Stomach (tissue), 4 donors: ENCODE data around the gene DCLK1.

ENCODE experiments used
- EP300 ChIP-seq: sonication (generic); formaldehyde crosslinking; IDR thresholded peaks from one replicate; pipeline ENCODE4 v1.6.1; 2017; ENCODE audit warnings: antibody characterized with exemption
- POLR2A ChIP-seq, 4 donors: fragments of 450-650 bp; IDR thresholded peaks; one replicate each; pipeline ENCODE4 v1.6.1; 2016; ENCODE audit warnings: antibody characterized with exemption in 4 of 4, control low read depth in 2 of 4, mild to moderate bottlenecking in 1 of 4, moderate library complexity in 1 of 4
- POLR2AphosphoS5 ChIP-seq, 3 donors: sonication (generic); formaldehyde crosslinking; IDR thresholded peaks; one replicate each; pipeline ENCODE4 v1.6.1; 2016; ENCODE audit warnings: antibody characterized with exemption in 3 of 3
- TF ChIP-seq, protein P1 (sequence below), 7 experiments: fragments of 450-650 bp in 4 of 7; fragments of 200-600 bp in 3 of 7; sonication (generic) in 3 of 7; IDR thresholded peaks; one replicate each; pipeline ENCODE4 v1.5.1; 2016 to 2019; ENCODE audit warnings: antibody characterized with exemption in 7 of 7, control low read depth in 2 of 7, mild to moderate bottlenecking in 1 of 7

GRCh38 chr13:36151591-36151990 lies 20.4 kb upstream of the DCLK1 start:
- TF ChIP-seq, protein P1, sequence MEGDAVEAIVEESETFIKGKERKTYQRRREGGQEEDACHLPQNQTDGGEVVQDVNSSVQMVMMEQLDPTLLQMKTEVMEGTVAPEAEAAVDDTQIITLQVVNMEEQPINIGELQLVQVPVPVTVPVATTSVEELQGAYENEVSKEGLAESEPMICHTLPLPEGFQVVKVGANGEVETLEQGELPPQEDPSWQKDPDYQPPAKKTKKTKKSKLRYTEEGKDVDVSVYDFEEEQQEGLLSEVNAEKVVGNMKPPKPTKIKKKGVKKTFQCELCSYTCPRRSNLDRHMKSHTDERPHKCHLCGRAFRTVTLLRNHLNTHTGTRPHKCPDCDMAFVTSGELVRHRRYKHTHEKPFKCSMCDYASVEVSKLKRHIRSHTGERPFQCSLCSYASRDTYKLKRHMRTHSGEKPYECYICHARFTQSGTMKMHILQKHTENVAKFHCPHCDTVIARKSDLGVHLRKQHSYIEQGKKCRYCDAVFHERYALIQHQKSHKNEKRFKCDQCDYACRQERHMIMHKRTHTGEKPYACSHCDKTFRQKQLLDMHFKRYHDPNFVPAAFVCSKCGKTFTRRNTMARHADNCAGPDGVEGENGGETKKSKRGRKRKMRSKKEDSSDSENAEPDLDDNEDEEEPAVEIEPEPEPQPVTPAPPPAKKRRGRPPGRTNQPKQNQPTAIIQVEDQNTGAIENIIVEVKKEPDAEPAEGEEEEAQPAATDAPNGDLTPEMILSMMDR (IDR thresholded peaks at IDR 0.05), result no peak
- TF ChIP-seq POLR2A (IDR thresholded peaks at IDR 0.05) (no peak), POLR2AphosphoS5 (IDR thresholded peaks at IDR 0.05) (no peak), EP300 (no peak)
